ENCODE measurements around the gene SKI. TPM values are rescaled to one million over a fixed set of nuclear protein-coding genes. Genes with fewer than 3 reads are reported as not detected.

The SKI gene
- total and polyA plus RNA-seq, 2 of the 8 experiments (the other 6 are each of a cell fraction or from before 2014, with no cell fraction given) = 8.3 to 87.6 TPM

DNA sequence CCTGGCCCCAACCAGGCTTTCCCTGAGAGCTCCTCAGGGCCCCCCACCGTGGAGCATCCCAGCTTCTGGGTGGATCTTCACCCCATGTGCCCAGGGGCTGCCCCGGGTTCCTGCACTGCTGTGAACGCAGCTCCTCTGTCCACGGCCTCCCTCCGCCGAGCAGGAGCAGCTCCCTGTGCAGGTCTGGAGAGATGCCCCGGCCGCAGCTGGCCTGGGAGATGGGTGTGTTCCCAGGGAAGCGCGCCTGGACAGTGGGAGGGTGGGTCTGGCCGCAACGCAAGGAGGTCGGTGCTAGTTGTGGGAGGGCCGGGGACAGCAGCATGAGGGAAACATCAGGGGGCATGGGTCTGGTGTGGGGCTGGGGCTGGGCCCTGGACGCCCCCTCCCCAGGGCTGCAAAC lies 91.9 kb downstream of the SKI start:
- ChIA-PET POLR2A (ENCODE audit: partially characterized antibody) (interaction anchor here (0.6 to 2.2 kb wide), 2 partner anchors 9 to 949 kb away, joined by 3 to 6 read pairs; no protein-coding TSS in a partner anchor), CTCF (ENCODE audit: partially characterized antibody) (interaction anchor here (1.1 to 2.6 kb wide), 5 partner anchors 14 to 125 kb away, joined by 3 to 11 read pairs (median 6); partner anchors contain the start of gene FAAP20)
- no peaks in the 10 kb centered on the region for H3K79me1 ChIP-seq (ENCODE audit: low read depth, low read length)
- H3K18ac ChIP-seq (ENCODE audit: extremely low read depth, low read length) = no peak overlapping the region
- WGBS, 2 experiments (ENCODE audit: extremely low coverage in 1 of 2, insufficient coverage in 1 of 2, insufficient read length in 1 of 2, insufficient replicate concordance in 2 of 2, low coverage in 1 of 2, low lambda C conversion rate in 2 of 2, missing lambda C conversion rate in 1 of 2) = 90% methylated on average over 14 of the region's 15 CpGs; no CpG with 5 or more reads in 1 of the 2 experiments
- H3K23ac ChIP-seq (ENCODE audit: insufficient read length) = no peak overlapping the region
- no peaks in the 10 kb centered on the region for H3K79me2 ChIP-seq (ENCODE audit: control insufficient read depth in 1 of 2, insufficient read depth in 2 of 2, low read length in 2 of 2)
- H2BK20ac ChIP-seq (ENCODE audit: low read length) = no peak overlapping the region
- H4K5ac ChIP-seq (ENCODE audit: insufficient read length, low read depth, low read length) = no peak overlapping the region
- no peak overlapping the region for H4K8ac ChIP-seq (ENCODE audit: extremely low read depth, insufficient read depth, low read length)
- no peak overlapping the region for H3K4ac ChIP-seq (replicated peaks; ENCODE audit: insufficient read length, low read depth, low read length)
- no peak overlapping the region for H3K27ac ChIP-seq (ENCODE audit: low read depth, low read length)
- TF ChIP-seq RBBP5 (IDR thresholded peaks at IDR 0.05; ENCODE audit: borderline replicate concordance, low read depth, low read length) (no peak), FOSL1 (IDR thresholded peaks at IDR 0.05; ENCODE audit: insufficient read depth, low read depth, low read length) (no peak), CTBP2 (IDR thresholded peaks at IDR 0.05; ENCODE audit: borderline replicate concordance, insufficient read depth, insufficient read length, low read length) (no peak), CREB1 (IDR thresholded peaks at IDR 0.05) (no peak), SIN3A (conservative IDR thresholded peaks at IDR 0.05 in 1 of 2, IDR thresholded peaks at IDR 0.05 in 1 of 2; ENCODE audit: low read depth in 1 of 2, low read length in 2 of 2) (no peak)
- no peak overlapping the region for H2BK12ac ChIP-seq (ENCODE audit: low read depth, low read length)
- no peak overlapping the region for H3K9ac ChIP-seq (replicated peaks in 1 of 4; ENCODE audit: extremely low read depth in 1 of 4, low read depth in 3 of 4, low read length in 3 of 4)
- no peaks in the 10 kb centered on the region for H4K20me1 ChIP-seq (replicated peaks in 1 of 2; ENCODE audit: control insufficient read depth in 1 of 2, insufficient read depth in 2 of 2, low read length in 2 of 2)
- no peaks in the 10 kb centered on the region for H3K36me3 ChIP-seq (ENCODE audit: control insufficient read depth in 2 of 4, insufficient read depth in 4 of 4, low read length in 3 of 4)
- H3K4me2 ChIP-seq (ENCODE audit: insufficient read depth in 1 of 2, low read depth in 2 of 2, low read length in 2 of 2) = no peak overlapping the region
- H3K9me3 ChIP-seq (ENCODE audit: insufficient read depth in 2 of 2, low read depth in 1 of 2, low read length in 1 of 2) = no peaks in the 10 kb centered on the region
- no peak overlapping the region for H4K91ac ChIP-seq (replicated peaks; ENCODE audit: insufficient read length, low read length)
- no peak overlapping the region for H2AK5ac ChIP-seq (ENCODE audit: low read depth, low read length)
- no peak overlapping the region for H2AFZ ChIP-seq (ENCODE audit: low read length)
- no peak overlapping the region for H3K14ac ChIP-seq (ENCODE audit: insufficient read length)
- H2BK5ac ChIP-seq (ENCODE audit: low read depth, low read length) = no peak overlapping the region
- H3K23me2 ChIP-seq (ENCODE audit: low read depth, low read length) = no peaks in the 10 kb centered on the region; the same call in 1 of the 2 replicates
- no peak for DNase-seq (ENCODE audit: low read depth in 1 of 2, low spot score in 2 of 2)
- H3K27me3 ChIP-seq (replicated peaks in 1 of 4; ENCODE audit: control insufficient read depth in 3 of 4, extremely low read depth in 1 of 4, insufficient read depth in 3 of 4, low read length in 3 of 4) = no peaks in the 10 kb centered on the region; a peak in 1 of 7 replicates
- no peak overlapping the region for H2BK15ac ChIP-seq (ENCODE audit: low read length)
- peaks cover 3 to 25% (median 18%) of the 10 kb centered on the region in 4 experiments; a peak in 6 of 7 replicates for H3K4me1 ChIP-seq (replicated peaks in 1 of 4; ENCODE audit: control insufficient read depth in 3 of 4, insufficient read depth in 4 of 4, low read length in 3 of 4)
- H3K56ac ChIP-seq (replicated peaks; ENCODE audit: insufficient read length, low read depth, low read length) = no peak overlapping the region
- no peak overlapping the region for H3K4me3 ChIP-seq (ENCODE audit: extremely low read depth in 1 of 4, insufficient read depth in 2 of 4, low read depth in 3 of 4, low read length in 4 of 4)
- no peak overlapping the region for H2BK120ac ChIP-seq (replicated peaks; ENCODE audit: low read depth, low read length)
- no peak for FAIRE-seq

Measured in H1 (cell line).